GM19025 (cell line): Measurements from ENCODE around the gene NFATC2.
"Not testable (repeated sequence)": the region's sequence is repeated elsewhere in the genome, so short reads cannot be mapped to it uniquely, and the experiment has no call there.

Experiments
- ATAC-seq: cut with Tn5 transposase; IDR thresholded peaks from one replicate; pipeline ENCODE4 v1.9.1; 2021; ENCODE audit warnings: mild to moderate bottlenecking, low read depth, moderate library complexity; ENCODE audit not compliant: unreplicated experiment

NFATC2 gene

GRCh38 chr20:51346686-51347485, 195.6 kb downstream of the NFATC2 start:
- ATAC-seq: no peak

GRCh38 chr20:51345601-51346101, 196.9 kb downstream of the NFATC2 start:
- ATAC-seq: no peak

- ATAC-seq: not testable (repeated sequence)
Measured at GRCh38 chr20:51343802-51344201, 198.7 kb downstream of the NFATC2 start.

- no peak for ATAC-seq
Measured at GRCh38 chr20:51342510-51343236, 199.8 kb downstream of the NFATC2 start.

- ATAC-seq: no peak
Measured at GRCh38 chr20:51341581-51341980, 200.9 kb downstream of the NFATC2 start.

GRCh38 chr20:51340451-51340840, 202.1 kb downstream of the NFATC2 start:
- ATAC-seq: no peak

GRCh38 chr20:51339721-51340450, 202.6 kb downstream of the NFATC2 start:
- ATAC-seq: no peak

GRCh38 chr20:51338692-51339440, 203.7 kb downstream of the NFATC2 start:
- ATAC-seq: no peak

GRCh38 chr20:51337126-51337805, 205.3 kb downstream of the NFATC2 start:
- ATAC-seq: no peak
